Esophagus squamous epithelium (tissue), 5 donors: Measurements from ENCODE around the gene RPUSD4. TPM values are rescaled to one million over a fixed set of nuclear protein-coding genes. Genes with fewer than 3 reads are reported as not detected.

ENCODE experiments used
- DNase-seq: peaks from one replicate; lab custom pipeline; 2025; lab: John Stamatoyannopoulos, UW
- H3K27ac ChIP-seq, 4 donors: fragments of 200-600 bp; sonication (generic); one replicate each; pipeline ENCODE4 v1.5.1; 2016 to 2019; ENCODE audit warnings: mild to moderate bottlenecking in 1 of 4
- H3K27me3 ChIP-seq, 4 donors: fragments of 200-600 bp; sonication (generic); 1 replicate in 3 of 4; 2 replicates in 1 of 4; pipeline versions ENCODE4 v1.5.1 to v1.6.0; 2017 to 2021; ENCODE audit warnings: antibody characterized with exemption in 1 of 4
- H3K36me3 ChIP-seq, 3 donors: fragments of 200-600 bp; sonication (generic); one replicate each; pipeline ENCODE4 v1.5.1; 2016 to 2019
- H3K4me1 ChIP-seq, 3 donors: fragments of 200-600 bp; sonication (generic); one replicate each; pipeline ENCODE4 v1.5.1; 2017 to 2019
- H3K4me3 ChIP-seq, 4 donors: fragments of 200-600 bp; sonication (generic); 1 replicate in 3 of 4; 2 replicates in 1 of 4; pipeline ENCODE4 v1.5.1; 2016 to 2019; ENCODE audit warnings: mild to moderate bottlenecking in 2 of 4, moderate library complexity in 1 of 4
- H3K9me3 ChIP-seq, 3 donors: fragments of 200-600 bp; sonication (generic); one replicate each; pipeline ENCODE4 v1.5.1; 2016 to 2019
- CTCF ChIP-seq, 6 experiments: fragments of 450-650 bp in 4 of 6; fragments of 200-600 bp in 2 of 6; sonication (generic) in 2 of 6; IDR thresholded peaks; one replicate each; pipeline ENCODE4 v1.5.1; 2016 to 2019; ENCODE audit warnings: antibody characterized with exemption in 6 of 6, mild to moderate bottlenecking in 4 of 6, moderate library complexity in 4 of 6
- POLR2A ChIP-seq, 4 donors: fragments of 450-650 bp; IDR thresholded peaks; one replicate each; pipeline ENCODE4 v1.6.1; 2017; ENCODE audit warnings: antibody characterized with exemption in 4 of 4, mild to moderate bottlenecking in 4 of 4, moderate library complexity in 3 of 4
- WGBS, 2 donors: methylation state at CpG; one replicate each; pipeline ENCODE4 v1.1.5; 2018; 5-methylcytosine and 5-hydroxymethylcytosine counted together
- intact Hi-C: fragments of 100-400 bp; cut with DNase I; formaldehyde crosslinking; loops from one replicate; pipeline ENCODE4 v1.15.0; 2022
- total RNA-seq, 4 donors: library from RNA; depleted of rRNA; stranded (reverse); fragments of >200 nt; gene quantifications; one replicate each; pipeline ENCODE4 v1.1.0, GENCODE V29; 2016
- donor health status: DM: yes; HTN: yes; CAD: no.

RPUSD4 gene
- total RNA-seq, 4 donors from 2014 or later: 11.7 to 28.6 (median 18.4) TPM

DNA sequence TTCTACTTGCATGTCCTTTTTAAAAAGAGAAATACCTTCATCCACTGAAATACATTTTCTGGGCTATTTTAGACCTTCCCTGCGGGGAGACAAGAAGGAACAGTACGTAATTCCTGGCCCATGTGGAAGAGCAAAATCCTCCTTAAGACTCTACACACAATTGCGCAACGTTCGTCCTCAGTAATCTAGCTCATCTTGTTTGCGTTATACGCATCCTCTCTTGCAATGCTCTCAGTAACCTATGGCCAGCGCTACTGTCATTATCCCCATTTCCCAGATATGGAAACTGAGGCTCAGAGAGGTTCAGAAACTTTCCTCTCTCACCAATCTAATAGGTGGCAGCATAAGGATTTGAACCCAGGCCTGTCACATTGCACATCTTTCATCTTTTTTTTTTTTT lies 54.6 kb downstream of the RPUSD4 start:
- Histone ChIP-seq H3K27me3 (no peaks in the 10 kb centered on the region), H3K4me1 (peaks cover 0 to 9% (median 0%) of the 10 kb centered on the region in 3 donors), H3K27ac (no peak overlapping the region), H3K4me3 (no peak overlapping the region), H3K9me3 (no peaks in the 10 kb centered on the region), H3K36me3 (no peaks in the 10 kb centered on the region)
- DNase-seq: no peak
- intact Hi-C loops: no loop called here
- 79 to 82% methylated on average over 8 of the region's 8 CpGs for whole genome bisulfite sequencing, 2 donors
- TF ChIP-seq POLR2A (IDR thresholded peaks at IDR 0.05) (no peak), CTCF (IDR thresholded peaks at IDR 0.05) (no peak)

GRCh38 chr11:126155402-126156187 lies 55.9 kb downstream of the RPUSD4 start:
- Histone ChIP-seq H3K27ac (no peak overlapping the region), H3K27me3 (peaks cover 0 to 3% (median 0%) of the 10 kb centered on the region in 4 donors), H3K4me1 (peaks cover 0 to 9% (median 0%) of the 10 kb centered on the region in 3 donors), H3K9me3 (no peaks in the 10 kb centered on the region), H3K36me3 (no peaks in the 10 kb centered on the region), H3K4me3 (no peak overlapping the region)
- WGBS, 2 donors: 82 to 87% methylated on average over 27 of the region's 28 CpGs
- no peak for TF ChIP-seq CTCF (IDR thresholded peaks at IDR 0.05)
- TF ChIP-seq POLR2A (IDR thresholded peaks at IDR 0.05): no peak
- no peak for DNase-seq
- intact Hi-C loops: no loop called here

DNA sequence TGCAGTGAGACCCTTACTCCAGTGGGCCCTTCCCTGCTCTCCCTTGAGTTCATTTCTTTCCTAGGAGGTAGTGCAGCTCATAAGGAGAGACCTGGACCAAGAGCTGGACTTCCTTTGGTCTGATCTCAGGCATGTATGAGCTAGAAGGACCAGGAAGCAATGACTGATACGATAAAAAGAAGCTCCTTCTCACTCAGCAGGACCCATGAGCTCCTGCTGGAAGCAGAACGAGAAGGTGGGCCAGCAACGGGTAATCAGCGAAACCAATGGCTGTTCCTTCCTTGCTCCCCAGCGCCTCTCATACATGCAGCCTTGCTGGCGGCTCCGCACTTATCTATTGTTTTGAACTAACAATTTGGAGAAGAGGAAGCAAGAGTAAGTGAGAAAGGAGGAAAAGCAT lies 56.8 kb downstream of the RPUSD4 start:
- no peak overlapping the region for H3K27ac ChIP-seq
- no peaks in the 10 kb centered on the region for H3K36me3 ChIP-seq
- H3K9me3 ChIP-seq: no peaks in the 10 kb centered on the region
- peaks cover 0 to 3% (median 0%) of the 10 kb centered on the region in 4 donors for H3K27me3 ChIP-seq
- 56 to 90% methylated on average over 4 to 6 of the region's 7 CpGs for WGBS, 2 donors
- H3K4me3 ChIP-seq: no peak overlapping the region
- intact Hi-C loops: no loop called here
- TF ChIP-seq POLR2A (IDR thresholded peaks at IDR 0.05): no peak
- TF ChIP-seq CTCF (IDR thresholded peaks at IDR 0.05): no peak
- peaks cover 0 to 15% (median 0%) of the 10 kb centered on the region in 3 donors for H3K4me1 ChIP-seq
- DNase-seq: no peak

DNA sequence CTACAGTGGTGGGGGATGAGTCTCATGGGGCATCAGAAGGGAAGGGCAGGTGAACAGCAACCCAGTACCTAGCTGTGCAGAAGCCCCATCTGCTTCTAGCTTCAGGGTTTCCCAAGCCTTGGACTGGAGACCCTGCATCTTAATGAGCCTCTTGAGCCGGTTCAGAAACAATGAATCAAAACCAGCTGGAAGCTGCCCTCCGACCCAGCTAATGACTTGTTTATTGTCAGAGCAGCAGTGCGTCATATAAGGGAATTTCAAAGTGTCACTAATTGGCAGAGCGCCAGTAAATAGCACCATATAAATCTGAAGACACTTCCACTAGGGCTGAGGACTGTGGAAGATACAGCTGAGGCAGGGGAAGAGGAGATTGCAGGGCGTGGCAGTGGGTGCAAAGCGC lies 57.5 kb downstream of the RPUSD4 start:
- intact Hi-C loops: no loop called here
- no peaks in the 10 kb centered on the region for H3K9me3 ChIP-seq
- 55 to 65% methylated on average over 5 to 6 of the region's 6 CpGs for WGBS, 2 donors
- no peak overlapping the region for H3K4me3 ChIP-seq
- peaks cover 0 to 15% (median 0%) of the 10 kb centered on the region in 3 donors for H3K4me1 ChIP-seq
- H3K36me3 ChIP-seq: no peaks in the 10 kb centered on the region
- TF ChIP-seq POLR2A (IDR thresholded peaks at IDR 0.05): no peak
- TF ChIP-seq CTCF (IDR thresholded peaks at IDR 0.05): no peak
- H3K27ac ChIP-seq: no peak overlapping the region
- H3K27me3 ChIP-seq: peaks cover 0 to 3% (median 0%) of the 10 kb centered on the region in 4 donors
- no peak for DNase-seq

GRCh38 chr11:126153006-126153405 lies 58.4 kb downstream of the RPUSD4 start:
- intact Hi-C loops: no loop called here
- Histone ChIP-seq H3K27me3 (peaks cover 0 to 3% (median 0%) of the 10 kb centered on the region in 4 donors), H3K4me3 (no peak overlapping the region), H3K27ac (no peak overlapping the region), H3K9me3 (no peaks in the 10 kb centered on the region), H3K4me1 (peaks cover 0 to 15% (median 0%) of the 10 kb centered on the region in 3 donors), H3K36me3 (no peaks in the 10 kb centered on the region)
- TF ChIP-seq CTCF (IDR thresholded peaks at IDR 0.05) (no peak), POLR2A (IDR thresholded peaks at IDR 0.05) (no peak)
- WGBS, 2 donors: 65 to 83% methylated on average over 3 to 4 of the region's 4 CpGs
- DNase-seq: no peak
